Measurements from ENCODE around the gene DACH1.

Gene DACH1

GRCh38 chr13:71613066-71613745 is 253.8 kb downstream of the DACH1 start:
- no peak overlapping the region for H2BK5ac ChIP-seq (ENCODE audit: low read length)
- no peak overlapping the region for H3K27ac ChIP-seq (ENCODE audit: low read depth, low read length)
- no peak overlapping the region for H3K23ac ChIP-seq (ENCODE audit: low read length)
- H3K79me1 ChIP-seq (ENCODE audit: low read length): no peaks in the 10 kb centered on the region
- no peaks in the 10 kb centered on the region for H3K4me1 ChIP-seq (ENCODE audit: control insufficient read depth, low read depth, low read length)
- no peak overlapping the region for H4K8ac ChIP-seq (ENCODE audit: low read depth, low read length)
- H3K56ac ChIP-seq (ENCODE audit: low read length): no peak overlapping the region
- H2AK5ac ChIP-seq (ENCODE audit: low read length): no peak overlapping the region
- H3K4me2 ChIP-seq (ENCODE audit: low read length): no peak overlapping the region
- H3K4me3 ChIP-seq (ENCODE audit: low read length): no peak overlapping the region
- no peaks in the 10 kb centered on the region for H3K36me3 ChIP-seq (ENCODE audit: control insufficient read depth, insufficient read depth, low read length)
- H3K9ac ChIP-seq (ENCODE audit: low read length): no peak overlapping the region
- H3K27me3 ChIP-seq (ENCODE audit: insufficient read depth, low read length, poor library complexity): no peaks in the 10 kb centered on the region
- no peaks in the 10 kb centered on the region for H3K79me2 ChIP-seq (ENCODE audit: control insufficient read depth, insufficient read depth, low read length)
- no peak overlapping the region for H3K4ac ChIP-seq (ENCODE audit: low read depth, low read length)
- no peak for DNase-seq
- no peak overlapping the region for H4K5ac ChIP-seq (ENCODE audit: low read length)
- no peak overlapping the region for H3K18ac ChIP-seq (ENCODE audit: low read length)
- no CpG with 5 or more reads among the region's 6 CpGs for WGBS (ENCODE audit: extremely low coverage, insufficient coverage, low lambda C conversion rate)
- no peak overlapping the region for H2BK120ac ChIP-seq (ENCODE audit: low read depth, low read length)
- H2BK15ac ChIP-seq (replicated peaks; ENCODE audit: low read depth): no peak overlapping the region

GRCh38 chr13:71611292-71611691 is 255.7 kb downstream of the DACH1 start:
- H3K4me2 ChIP-seq (ENCODE audit: low read length): no peak overlapping the region
- no peak overlapping the region for H3K18ac ChIP-seq (ENCODE audit: low read length)
- H4K5ac ChIP-seq (ENCODE audit: low read length): no peak overlapping the region
- H3K23ac ChIP-seq (ENCODE audit: low read length): no peak overlapping the region
- no peak overlapping the region for H3K4ac ChIP-seq (ENCODE audit: low read depth, low read length)
- H2AK5ac ChIP-seq (ENCODE audit: low read length): no peak overlapping the region
- H3K56ac ChIP-seq (ENCODE audit: low read length): no peak overlapping the region
- no peak overlapping the region for H4K8ac ChIP-seq (ENCODE audit: low read depth, low read length)
- H3K27ac ChIP-seq (ENCODE audit: low read depth, low read length): no peak overlapping the region
- no peak overlapping the region for H3K4me3 ChIP-seq (ENCODE audit: low read length)
- H3K9ac ChIP-seq (ENCODE audit: low read length): no peak overlapping the region
- no peak overlapping the region for H2BK120ac ChIP-seq (ENCODE audit: low read depth, low read length)
- WGBS (ENCODE audit: extremely low coverage, insufficient coverage, low lambda C conversion rate): no CpG with 5 or more reads among the region's 3 CpGs
- H3K79me2 ChIP-seq (ENCODE audit: control insufficient read depth, insufficient read depth, low read length): no peaks in the 10 kb centered on the region
- H3K79me1 ChIP-seq (ENCODE audit: low read length): no peaks in the 10 kb centered on the region
- no peak for DNase-seq
- H3K36me3 ChIP-seq (ENCODE audit: control insufficient read depth, insufficient read depth, low read length): no peaks in the 10 kb centered on the region
- no peak overlapping the region for H2BK5ac ChIP-seq (ENCODE audit: low read length)
- H3K4me1 ChIP-seq (ENCODE audit: control insufficient read depth, low read depth, low read length): no peaks in the 10 kb centered on the region
- no peaks in the 10 kb centered on the region for H3K27me3 ChIP-seq (ENCODE audit: insufficient read depth, low read length, poor library complexity)
- H2BK15ac ChIP-seq (replicated peaks; ENCODE audit: low read depth): no peak overlapping the region

GRCh38 chr13:71610876-71611275 is 256.1 kb downstream of the DACH1 start:
- Histone ChIP-seq H2AK5ac (ENCODE audit: low read length) (no peak overlapping the region), H4K8ac (ENCODE audit: low read depth, low read length) (no peak overlapping the region), H3K4me1 (ENCODE audit: control insufficient read depth, low read depth, low read length) (no peaks in the 10 kb centered on the region), H3K27ac (ENCODE audit: low read depth, low read length) (no peak overlapping the region), H3K79me1 (ENCODE audit: low read length) (no peaks in the 10 kb centered on the region), H3K9ac (ENCODE audit: low read length) (no peak overlapping the region), H3K27me3 (ENCODE audit: insufficient read depth, low read length, poor library complexity) (no peaks in the 10 kb centered on the region), H3K79me2 (ENCODE audit: control insufficient read depth, insufficient read depth, low read length) (no peaks in the 10 kb centered on the region), H3K4me2 (ENCODE audit: low read length) (no peak overlapping the region), H3K36me3 (ENCODE audit: control insufficient read depth, insufficient read depth, low read length) (no peaks in the 10 kb centered on the region), H3K18ac (ENCODE audit: low read length) (no peak overlapping the region), H3K4me3 (ENCODE audit: low read length) (no peak overlapping the region), H2BK15ac (replicated peaks; ENCODE audit: low read depth) (no peak overlapping the region), H2BK5ac (ENCODE audit: low read length) (no peak overlapping the region), H4K5ac (ENCODE audit: low read length) (no peak overlapping the region), H2BK120ac (ENCODE audit: low read depth, low read length) (no peak overlapping the region), H3K56ac (ENCODE audit: low read length) (no peak overlapping the region), H3K23ac (ENCODE audit: low read length) (no peak overlapping the region), H3K4ac (ENCODE audit: low read depth, low read length) (no peak overlapping the region)
- DNase-seq: no peak
- WGBS (ENCODE audit: extremely low coverage, insufficient coverage, low lambda C conversion rate): 100% methylated on average over 1 of the region's 5 CpGs

GRCh38 chr13:71609271-71609670 is 257.7 kb downstream of the DACH1 start:
- no peak overlapping the region for H2BK5ac ChIP-seq (ENCODE audit: low read length)
- no peak overlapping the region for H3K27ac ChIP-seq (ENCODE audit: low read depth, low read length)
- H3K56ac ChIP-seq (ENCODE audit: low read length): no peak overlapping the region
- no peak overlapping the region for H3K18ac ChIP-seq (ENCODE audit: low read length)
- DNase-seq: no peak
- WGBS (ENCODE audit: extremely low coverage, insufficient coverage, low lambda C conversion rate): no CpG with 5 or more reads among the region's 7 CpGs
- no peaks in the 10 kb centered on the region for H3K79me1 ChIP-seq (ENCODE audit: low read length)
- H3K79me2 ChIP-seq (ENCODE audit: control insufficient read depth, insufficient read depth, low read length): no peaks in the 10 kb centered on the region
- H2AK5ac ChIP-seq (ENCODE audit: low read length): no peak overlapping the region
- H3K36me3 ChIP-seq (ENCODE audit: control insufficient read depth, insufficient read depth, low read length): no peaks in the 10 kb centered on the region
- no peak overlapping the region for H4K8ac ChIP-seq (ENCODE audit: low read depth, low read length)
- no peak overlapping the region for H2BK15ac ChIP-seq (replicated peaks; ENCODE audit: low read depth)
- H3K4me3 ChIP-seq (ENCODE audit: low read length): no peak overlapping the region
- H3K23ac ChIP-seq (ENCODE audit: low read length): no peak overlapping the region
- H3K4me2 ChIP-seq (ENCODE audit: low read length): no peak overlapping the region
- H3K27me3 ChIP-seq (ENCODE audit: insufficient read depth, low read length, poor library complexity): no peaks in the 10 kb centered on the region
- H2BK120ac ChIP-seq (ENCODE audit: low read depth, low read length): no peak overlapping the region
- no peak overlapping the region for H3K4ac ChIP-seq (ENCODE audit: low read depth, low read length)
- no peak overlapping the region for H3K9ac ChIP-seq (ENCODE audit: low read length)
- no peaks in the 10 kb centered on the region for H3K4me1 ChIP-seq (ENCODE audit: control insufficient read depth, low read depth, low read length)
- no peak overlapping the region for H4K5ac ChIP-seq (ENCODE audit: low read length)

- no peak overlapping the region for H3K27ac ChIP-seq (ENCODE audit: low read depth, low read length)
- no peaks in the 10 kb centered on the region for H3K4me1 ChIP-seq (ENCODE audit: control insufficient read depth, low read depth, low read length)
These were observed 259.4 kb downstream of the DACH1 start for GRCh38 chr13:71607575-71607974.

GRCh38 chr13:71606818-71607217 is 260.2 kb downstream of the DACH1 start:
- H3K4ac ChIP-seq (ENCODE audit: low read depth, low read length): no peak overlapping the region
- H2AK5ac ChIP-seq (ENCODE audit: low read length): no peak overlapping the region
- H3K36me3 ChIP-seq (ENCODE audit: control insufficient read depth, insufficient read depth, low read length): no peaks in the 10 kb centered on the region
- H3K9ac ChIP-seq (ENCODE audit: low read length): no peak overlapping the region
- H2BK15ac ChIP-seq (replicated peaks; ENCODE audit: low read depth): no peak overlapping the region
- no peaks in the 10 kb centered on the region for H3K4me1 ChIP-seq (ENCODE audit: control insufficient read depth, low read depth, low read length)
- no peak overlapping the region for H3K23ac ChIP-seq (ENCODE audit: low read length)
- H4K5ac ChIP-seq (ENCODE audit: low read length): no peak overlapping the region
- H3K18ac ChIP-seq (ENCODE audit: low read length): no peak overlapping the region
- no peaks in the 10 kb centered on the region for H3K27me3 ChIP-seq (ENCODE audit: insufficient read depth, low read length, poor library complexity)
- H4K8ac ChIP-seq (ENCODE audit: low read depth, low read length): no peak overlapping the region
- H3K4me2 ChIP-seq (ENCODE audit: low read length): no peak overlapping the region
- no peak overlapping the region for H2BK5ac ChIP-seq (ENCODE audit: low read length)
- DNase-seq: no peak
- no peak overlapping the region for H3K4me3 ChIP-seq (ENCODE audit: low read length)
- no peaks in the 10 kb centered on the region for H3K79me1 ChIP-seq (ENCODE audit: low read length)
- H2BK120ac ChIP-seq (ENCODE audit: low read depth, low read length): no peak overlapping the region
- no peak overlapping the region for H3K27ac ChIP-seq (ENCODE audit: low read depth, low read length)
- no peaks in the 10 kb centered on the region for H3K79me2 ChIP-seq (ENCODE audit: control insufficient read depth, insufficient read depth, low read length)
- no peak overlapping the region for H3K56ac ChIP-seq (ENCODE audit: low read length)

More at GRCh38 chr13:71607575-71607974, 259.4 kb downstream of the DACH1 start:
- Histone ChIP-seq H3K79me1 (ENCODE audit: low read length) (no peaks in the 10 kb centered on the region), H3K9ac (ENCODE audit: low read length) (no peak overlapping the region), H4K5ac (ENCODE audit: low read length) (no peak overlapping the region), H4K8ac (ENCODE audit: low read depth, low read length) (no peak overlapping the region), H3K4ac (ENCODE audit: low read depth, low read length) (no peak overlapping the region), H3K36me3 (ENCODE audit: control insufficient read depth, insufficient read depth, low read length) (no peaks in the 10 kb centered on the region), H3K79me2 (ENCODE audit: control insufficient read depth, insufficient read depth, low read length) (no peaks in the 10 kb centered on the region), H3K4me2 (ENCODE audit: low read length) (no peak overlapping the region), H3K56ac (ENCODE audit: low read length) (no peak overlapping the region), H3K18ac (ENCODE audit: low read length) (no peak overlapping the region), H2BK5ac (ENCODE audit: low read length) (no peak overlapping the region), H3K27me3 (ENCODE audit: insufficient read depth, low read length, poor library complexity) (no peaks in the 10 kb centered on the region), H3K23ac (ENCODE audit: low read length) (no peak overlapping the region), H2BK120ac (ENCODE audit: low read depth, low read length) (no peak overlapping the region), H2BK15ac (replicated peaks; ENCODE audit: low read depth) (no peak overlapping the region), H3K4me3 (ENCODE audit: low read length) (no peak overlapping the region), H2AK5ac (ENCODE audit: low read length) (no peak overlapping the region)
- no peak for DNase-seq
- no CpG with 5 or more reads among the region's 2 CpGs for WGBS (ENCODE audit: extremely low coverage, insufficient coverage, low lambda C conversion rate)
